ENCODE results near the gene ZNF519.
"Not testable (repeated sequence)": the region's sequence is repeated elsewhere in the genome, so short reads cannot be mapped to it uniquely, and the experiment has no call there.

The ZNF519 gene

DNA sequence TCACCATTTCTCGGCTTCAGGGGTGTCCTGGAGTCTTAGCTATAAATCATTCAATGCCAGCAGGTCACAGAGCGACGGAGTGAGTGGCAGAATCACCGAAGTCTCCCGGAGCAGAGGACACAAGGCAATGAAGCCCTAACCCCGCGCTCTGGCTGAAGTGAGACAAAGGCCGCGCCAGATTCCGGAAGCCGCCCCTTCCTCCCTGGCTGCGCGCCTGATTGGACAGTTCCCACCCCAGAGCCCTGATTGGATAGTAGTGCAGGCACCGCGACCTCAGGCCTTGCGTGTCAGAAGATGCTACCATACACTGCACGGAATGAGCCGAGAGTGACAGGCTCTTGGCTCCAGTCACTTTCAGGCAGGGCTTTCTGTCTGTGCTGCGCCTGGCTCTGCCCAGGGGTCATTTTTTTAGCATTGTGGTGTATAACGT is at the start of gene ZNF519:
Gene ZNF519 (minus strand): TSS at position 165 of the 430 bp plus-strand sequence. CDS start 158 bp downstream, at position 7.
- DNase-seq (ENCODE audit: low read depth) = peak; percentile 97

DNA sequence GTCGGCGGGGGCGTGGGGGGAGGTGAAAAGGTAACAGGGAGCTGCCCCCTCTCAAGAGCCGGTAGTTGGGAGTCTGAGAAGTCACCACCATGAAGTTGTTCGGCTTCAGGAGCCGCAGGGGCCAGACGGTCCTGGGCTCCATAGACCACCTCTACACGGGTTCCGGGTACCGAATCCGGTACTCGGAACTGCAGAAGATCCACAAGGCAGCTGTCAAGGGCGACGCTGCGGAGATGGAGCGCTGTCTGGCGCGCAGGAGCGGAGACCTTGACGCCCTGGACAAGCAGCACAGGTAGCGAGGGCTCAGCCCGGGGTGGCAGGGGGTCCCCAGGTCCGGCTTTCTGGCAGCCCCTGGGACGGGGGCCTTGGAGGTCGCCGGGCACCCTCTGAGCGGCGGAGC is 47.1 kb upstream of the ZNF519 start:
- DNase-seq (ENCODE audit: low read depth) = no peak

DNA sequence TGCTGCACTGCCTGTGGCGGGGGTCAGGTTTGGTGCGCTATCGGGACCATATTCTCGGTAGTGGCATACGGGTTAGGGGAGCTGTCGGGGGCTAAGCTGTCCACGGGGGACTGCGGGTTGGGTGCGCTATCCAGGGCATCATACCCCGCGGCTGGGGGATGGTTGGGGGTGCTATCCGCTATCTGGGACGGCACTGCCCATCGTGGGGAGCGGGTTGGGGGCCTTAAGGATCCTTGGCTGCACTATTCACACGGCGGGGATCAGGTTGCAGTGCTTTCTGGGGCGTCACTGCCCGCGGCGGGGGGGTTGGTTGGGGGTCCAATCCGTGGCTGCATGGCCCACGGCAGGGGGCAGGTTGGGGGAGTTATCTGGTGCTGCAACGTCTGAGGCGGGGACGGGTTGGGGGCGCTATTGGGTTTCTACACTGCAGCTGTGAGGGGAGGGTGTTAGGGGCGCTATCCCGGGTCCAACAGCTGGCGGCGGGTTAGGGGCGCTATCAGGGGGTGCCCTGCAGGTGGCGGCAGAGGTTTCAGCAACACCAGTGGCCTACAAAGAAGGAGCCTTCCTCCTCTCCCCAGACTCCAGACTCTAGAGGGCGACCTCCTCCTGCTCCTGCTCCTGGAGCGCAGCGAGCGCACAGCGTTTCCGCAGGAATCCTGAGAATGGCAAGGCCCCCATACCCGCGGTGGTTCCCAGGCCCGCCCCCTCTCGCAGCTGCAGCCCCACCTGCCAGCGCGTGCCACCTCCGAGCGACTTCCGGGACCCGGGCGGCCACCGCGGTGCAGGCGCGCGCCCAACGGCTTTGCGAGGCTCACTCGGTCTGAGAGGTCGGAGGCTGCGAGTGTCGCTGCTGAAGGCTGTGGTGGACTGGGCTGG is 46.3 kb upstream of the ZNF519 start:
- DNase-seq (ENCODE audit: low read depth) = peak; percentile 80

DNA sequence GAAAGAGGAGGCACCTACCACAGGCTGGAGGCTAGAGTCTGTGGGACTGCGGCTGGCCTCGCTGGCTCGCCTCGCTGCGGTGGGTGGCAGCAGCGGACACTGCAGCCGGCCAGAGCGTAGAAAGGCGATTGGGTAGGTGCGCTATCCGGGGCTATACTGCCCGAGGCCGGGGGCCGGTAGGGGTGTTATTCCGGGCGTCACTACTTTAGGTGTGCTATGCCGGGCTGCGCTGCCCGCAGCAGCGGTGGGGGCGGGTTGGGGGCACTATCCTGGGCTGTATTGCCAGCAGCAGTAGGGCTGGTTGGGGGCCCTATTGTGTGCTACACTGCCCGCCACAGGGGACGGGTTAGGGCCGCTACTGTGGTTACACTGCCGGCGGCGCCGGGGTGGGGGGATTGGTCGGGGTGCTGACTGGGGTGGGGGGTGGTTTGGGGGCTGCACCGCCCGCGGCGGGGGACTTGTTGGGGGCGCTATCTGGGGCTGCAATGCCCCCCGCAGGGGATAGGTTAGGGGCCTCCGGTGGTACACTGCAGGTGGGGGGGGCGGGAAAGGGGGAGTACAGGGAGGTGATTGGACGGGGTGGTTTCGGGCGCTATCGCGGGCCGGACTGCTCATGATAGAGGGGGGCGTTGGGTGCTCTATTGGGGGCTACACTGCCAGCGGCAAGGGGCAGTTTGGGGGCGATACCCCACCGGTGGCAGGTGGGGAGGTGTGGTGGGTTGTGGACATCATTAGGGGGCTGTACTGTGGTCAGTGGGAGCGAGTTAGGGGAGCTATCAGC is 45.5 kb upstream of the ZNF519 start:
- not testable (repeated sequence) for DNase-seq (ENCODE audit: low read depth)

DNA sequence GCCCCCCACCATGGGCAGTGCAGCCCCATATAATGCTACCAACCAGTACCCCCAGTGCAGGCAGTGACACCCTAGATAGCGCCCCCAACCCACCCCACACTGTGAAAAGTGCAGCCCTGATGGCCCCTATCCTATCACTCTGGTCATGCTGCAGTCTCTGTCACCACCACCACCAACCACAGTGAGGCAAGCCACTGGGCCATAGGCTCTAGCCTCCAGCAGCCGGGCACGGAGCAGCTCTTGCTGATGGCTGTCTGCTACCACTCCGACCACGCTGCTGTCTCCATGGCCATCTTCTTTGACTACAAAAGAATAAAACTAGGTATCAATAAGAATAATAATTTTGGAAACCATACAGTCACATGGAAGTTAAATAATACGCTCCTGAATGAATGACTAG is 43.2 kb upstream of the ZNF519 start:
- not testable (repeated sequence) for DNase-seq (ENCODE audit: low read depth)

DNA sequence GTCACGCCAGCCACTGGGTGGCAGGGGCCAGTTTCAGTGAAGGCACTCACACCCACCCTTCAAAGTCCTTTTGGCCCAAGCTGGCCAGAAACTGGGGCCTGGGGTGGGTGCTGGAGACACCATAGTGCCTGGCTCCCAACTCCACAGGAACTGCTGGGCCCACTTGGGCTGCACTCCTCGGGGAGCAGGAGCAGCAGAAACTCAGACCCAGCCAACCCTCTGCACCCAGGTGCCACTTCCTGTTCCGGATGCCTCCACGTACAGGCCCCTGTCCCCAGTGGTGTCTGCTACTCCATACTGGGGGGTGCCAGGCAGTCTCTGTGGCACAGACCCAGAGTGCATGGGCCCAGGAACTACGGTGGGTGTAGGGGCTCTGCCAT is 42.5 kb upstream of the ZNF519 start:
- DNase-seq (ENCODE audit: low read depth) = no peak

DNA sequence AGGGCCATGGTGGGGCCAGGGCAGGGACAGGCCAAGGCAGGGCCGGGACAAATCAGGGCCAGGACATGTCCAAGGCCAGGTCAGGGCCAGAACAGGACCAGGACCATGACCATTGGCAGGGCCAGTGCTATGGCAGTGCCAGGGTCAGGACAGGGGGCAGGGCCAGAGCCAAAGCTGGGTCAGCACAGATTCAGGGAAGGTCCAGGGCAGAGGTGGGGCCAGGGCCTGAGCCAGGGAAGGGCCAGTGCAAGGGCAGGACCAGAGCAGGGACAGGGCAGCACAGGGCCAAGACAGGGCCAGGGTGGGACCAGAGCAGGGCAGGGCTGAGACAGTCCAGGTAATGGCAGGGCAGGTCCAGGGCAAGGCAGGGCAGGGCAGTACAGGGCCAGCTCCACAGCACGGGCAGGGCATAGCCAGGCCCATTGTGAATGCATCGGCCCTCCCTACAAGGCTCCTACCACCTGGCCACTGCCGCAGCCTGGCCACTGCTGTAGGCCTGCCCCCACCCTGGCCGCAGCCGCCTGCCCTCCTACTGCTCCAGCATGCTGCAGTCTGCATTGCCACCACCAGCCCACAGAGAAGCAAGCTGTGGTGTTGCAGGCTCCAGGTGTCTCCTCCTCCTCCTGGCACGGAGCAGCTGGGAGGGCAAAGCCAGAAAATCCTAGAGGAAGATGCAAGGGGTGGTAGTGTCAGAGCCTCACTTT is 41.9 kb upstream of the ZNF519 start:
- DNase-seq (ENCODE audit: low read depth) = not testable (repeated sequence)

DNA sequence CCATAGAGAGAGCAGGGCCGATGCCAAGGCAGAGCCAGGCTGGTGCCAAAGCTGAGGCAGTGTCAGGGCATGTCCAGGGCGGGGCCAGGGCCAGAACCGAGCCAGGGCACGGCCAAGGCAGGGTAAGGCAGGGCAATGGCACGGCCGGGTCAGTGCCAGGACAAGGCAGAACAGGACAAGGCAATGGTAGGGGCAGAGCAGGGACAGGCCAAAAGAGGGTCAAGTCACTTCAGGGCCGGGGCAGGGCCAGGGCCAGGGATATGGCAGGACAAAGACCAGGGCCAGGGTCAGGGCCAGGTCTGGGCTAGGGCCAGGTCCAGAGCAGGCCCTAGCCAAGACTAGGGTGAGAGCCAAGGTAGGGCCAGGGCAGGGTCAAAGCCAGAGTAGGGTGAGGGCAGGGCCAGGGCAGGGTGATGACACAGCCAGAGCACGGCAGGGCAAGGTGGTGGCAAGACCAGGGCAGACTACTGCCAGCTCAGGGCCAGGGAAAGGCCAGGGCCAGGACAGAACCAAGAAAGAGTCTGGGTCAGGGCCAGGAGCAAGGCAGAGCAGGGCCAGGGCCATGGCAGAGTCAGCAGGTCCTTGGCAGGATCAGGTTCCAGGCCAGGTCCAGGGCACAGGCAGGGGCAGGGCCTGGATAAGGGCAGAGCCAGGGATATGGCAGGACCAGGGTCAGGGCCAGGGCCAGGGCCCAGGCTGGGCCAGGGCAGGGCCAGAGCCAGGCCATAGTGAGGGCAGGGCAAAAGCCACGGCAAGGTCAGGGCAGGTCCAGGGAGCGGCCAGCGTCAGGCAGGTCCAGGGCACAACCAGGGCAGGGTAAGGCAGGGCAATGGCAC is 41.1 kb upstream of the ZNF519 start:
- DNase-seq (ENCODE audit: low read depth) = not testable (repeated sequence)

DNA sequence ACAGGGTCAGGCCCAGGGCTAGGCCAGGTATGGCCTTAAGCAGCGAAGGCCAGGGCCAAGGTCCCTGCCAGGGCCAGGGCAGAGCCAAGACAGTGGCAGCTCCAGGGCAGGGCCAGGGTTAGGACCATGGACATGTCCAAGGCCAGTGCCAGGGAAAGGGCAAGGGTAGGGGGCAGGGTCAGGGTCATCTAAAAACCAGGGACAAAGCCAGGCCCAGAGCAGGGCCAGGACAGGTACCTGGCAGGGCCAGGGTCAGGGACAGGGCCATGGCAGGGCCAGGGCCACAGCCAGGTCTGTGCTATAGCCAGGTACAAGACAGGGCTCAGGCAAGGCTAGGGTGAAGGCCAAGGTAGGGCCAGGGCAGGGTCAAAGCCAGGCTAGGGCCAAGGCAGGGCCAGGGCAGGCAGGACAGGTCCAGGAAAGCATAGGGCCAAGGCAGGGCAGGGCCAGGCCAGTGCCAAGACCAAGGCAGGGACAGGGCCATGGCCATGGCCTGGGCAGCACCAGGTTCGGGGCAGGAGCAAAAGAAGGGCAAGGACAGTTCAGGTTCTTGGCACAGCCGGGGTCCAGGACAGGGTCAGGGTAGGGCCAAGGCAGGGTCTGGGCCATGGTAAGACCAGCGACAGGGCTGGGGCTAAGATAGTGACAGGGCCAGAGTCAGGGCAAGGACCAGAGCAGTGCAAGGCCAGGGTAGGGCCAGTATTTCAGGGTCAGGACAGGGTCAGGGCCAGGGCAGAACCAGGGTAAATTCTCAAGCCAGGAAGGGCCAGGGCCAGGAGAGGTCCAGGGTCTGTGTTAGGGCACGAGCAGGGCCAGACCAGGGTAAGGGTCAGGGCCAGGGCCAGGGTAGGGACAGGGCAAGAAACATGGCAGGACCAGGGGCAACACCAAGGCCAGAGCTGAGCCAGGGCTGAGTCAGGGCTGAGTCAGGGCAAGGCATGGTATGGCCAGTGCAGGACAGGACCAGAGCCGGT is 40.2 kb upstream of the ZNF519 start:
- not testable (repeated sequence) for DNase-seq (ENCODE audit: low read depth)

DNA sequence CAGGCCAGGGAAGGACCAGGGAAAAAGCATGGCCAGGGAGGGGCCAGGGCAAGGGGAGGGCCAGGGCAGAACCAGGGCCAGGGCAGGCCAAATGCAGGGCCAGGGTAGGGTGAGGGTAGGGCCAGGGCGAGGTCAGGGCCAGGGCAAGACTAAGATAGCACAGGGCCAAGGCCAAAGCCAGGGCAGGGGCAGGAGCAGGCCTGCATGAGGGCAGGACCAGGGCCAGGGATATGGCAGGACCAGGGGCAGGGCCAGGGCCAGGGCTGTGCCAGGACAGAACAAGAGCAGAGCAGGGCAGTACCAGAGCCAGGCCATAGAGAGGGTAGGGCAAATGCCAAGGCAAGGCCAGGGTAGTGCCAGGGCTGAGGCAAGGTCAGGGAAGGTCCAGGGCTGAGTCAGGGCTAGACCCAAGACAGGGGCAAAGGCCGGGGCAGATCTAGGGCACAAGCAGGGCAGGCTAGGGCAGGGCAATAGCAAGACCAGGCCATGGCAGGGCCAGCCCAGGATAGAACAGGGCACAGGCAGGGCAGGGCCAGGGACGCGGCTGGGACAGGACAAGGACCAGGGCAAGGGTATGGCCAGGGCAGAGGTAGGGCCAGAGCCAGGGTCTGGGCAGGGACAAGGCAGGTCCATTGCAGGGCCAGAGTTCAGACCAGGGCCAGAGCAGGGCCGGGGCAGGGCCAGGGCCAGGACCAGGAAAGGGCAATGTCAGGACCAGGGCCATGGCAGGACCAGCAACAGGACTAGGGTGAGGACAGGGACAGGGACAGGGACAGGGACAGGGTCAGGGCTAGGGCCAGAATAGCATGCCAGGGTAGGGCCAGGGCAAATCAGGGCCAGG is 39.3 kb upstream of the ZNF519 start:
- not testable (repeated sequence) for DNase-seq (ENCODE audit: low read depth)

DNA sequence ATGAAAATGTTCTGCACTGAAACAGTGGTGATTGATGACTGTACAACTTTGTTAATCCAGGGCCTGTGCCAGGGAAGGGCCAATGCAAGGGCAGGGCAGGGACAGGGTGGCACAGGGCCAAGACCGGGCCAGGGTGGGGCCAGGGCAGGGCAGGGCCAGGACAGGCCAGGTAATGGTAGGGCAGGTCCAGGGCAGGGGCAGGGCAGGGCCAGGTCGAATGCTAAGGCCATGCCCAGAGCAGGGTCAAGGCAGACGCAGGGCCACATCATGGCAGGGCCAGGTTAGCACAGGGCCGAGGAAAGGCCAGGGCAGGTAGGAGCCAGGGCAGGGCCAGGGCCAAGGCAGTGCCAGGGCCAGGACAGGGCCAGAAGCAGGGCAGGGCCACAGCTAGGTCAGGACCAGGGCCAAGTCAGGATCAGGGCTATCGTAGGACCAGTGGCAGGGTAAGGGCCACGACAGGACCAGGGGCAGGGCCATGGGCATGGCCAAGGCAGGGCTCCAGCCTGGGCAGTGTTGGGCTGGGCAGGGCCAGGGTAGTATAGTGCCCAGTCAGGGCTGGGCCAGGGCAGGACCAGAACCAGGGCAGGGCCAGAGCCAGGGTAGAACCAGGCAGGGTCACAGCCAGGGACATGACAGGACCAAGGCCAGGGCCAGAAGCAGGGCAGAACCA is 38.3 kb upstream of the ZNF519 start:
- not testable (repeated sequence) for DNase-seq (ENCODE audit: low read depth)

DNA sequence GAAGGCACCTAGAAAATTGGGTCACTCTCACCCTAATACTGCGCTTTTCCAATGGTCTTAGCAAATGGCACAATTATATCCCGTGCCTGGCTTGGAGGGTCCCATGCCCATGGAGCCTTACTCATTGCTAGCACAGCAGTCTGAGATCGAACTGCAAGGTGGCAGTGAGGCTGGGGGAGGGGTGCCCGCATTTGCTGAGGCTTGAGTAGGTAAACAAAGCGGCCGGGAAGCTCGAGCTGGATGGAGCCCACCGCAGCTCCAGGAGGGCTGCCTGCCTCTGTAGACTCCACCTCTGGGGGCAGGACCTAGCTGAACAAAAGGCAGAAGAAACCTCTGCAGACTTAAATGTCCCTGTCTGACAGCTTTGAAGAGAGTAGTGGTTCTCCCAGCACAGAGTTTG is 30.7 kb upstream of the ZNF519 start:
- DNase-seq (ENCODE audit: low read depth) = not testable (repeated sequence)

DNA sequence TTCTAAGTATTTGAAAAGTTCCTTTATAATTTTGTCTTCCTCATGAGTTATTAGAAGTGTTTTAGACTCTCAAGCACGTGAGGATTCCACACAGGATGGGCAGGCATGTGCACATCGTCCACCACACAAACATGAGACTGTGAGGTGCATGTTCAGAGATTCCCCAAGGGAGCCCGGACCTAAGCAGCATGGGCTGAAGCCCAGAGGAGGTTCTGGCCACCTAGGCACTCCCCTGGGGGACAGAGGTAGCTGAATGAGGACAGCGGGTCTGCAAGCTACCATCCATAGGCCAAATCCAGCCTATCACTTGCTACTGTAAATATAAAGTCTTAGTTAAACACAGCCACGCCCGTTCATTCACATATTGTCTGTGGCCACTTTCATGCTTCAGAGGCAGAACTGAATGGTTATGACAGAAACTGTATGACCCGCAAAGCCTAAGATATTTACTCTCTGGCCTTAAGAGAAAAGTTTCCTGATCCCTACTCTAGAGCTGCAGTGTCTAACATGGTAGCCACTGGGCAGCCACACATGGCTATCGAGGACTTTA is 19.4 kb upstream of the ZNF519 start:
- not testable (repeated sequence) for DNase-seq (ENCODE audit: low read depth)

DNA sequence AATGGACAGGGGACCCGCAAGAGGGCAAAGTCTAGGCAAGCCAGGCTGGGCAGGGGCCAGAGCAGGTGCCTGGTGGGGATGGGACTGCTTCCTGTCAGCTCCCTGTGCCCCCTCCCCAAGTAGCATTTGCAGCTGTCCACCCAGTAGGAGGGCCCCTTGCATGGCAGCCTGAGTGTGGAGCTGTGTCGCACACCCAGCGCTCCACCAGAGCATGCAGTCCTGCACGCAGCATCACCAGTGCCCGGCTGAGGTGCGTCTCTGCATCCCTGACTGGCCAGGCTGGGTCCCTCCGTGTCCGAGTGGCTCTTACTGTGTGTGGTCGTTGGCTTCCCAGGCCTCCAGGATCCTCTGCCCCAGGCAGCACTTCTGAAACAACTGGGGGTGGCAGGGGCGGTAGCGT is 18.5 kb upstream of the ZNF519 start:
- not testable (repeated sequence) for DNase-seq (ENCODE audit: low read depth)

DNA sequence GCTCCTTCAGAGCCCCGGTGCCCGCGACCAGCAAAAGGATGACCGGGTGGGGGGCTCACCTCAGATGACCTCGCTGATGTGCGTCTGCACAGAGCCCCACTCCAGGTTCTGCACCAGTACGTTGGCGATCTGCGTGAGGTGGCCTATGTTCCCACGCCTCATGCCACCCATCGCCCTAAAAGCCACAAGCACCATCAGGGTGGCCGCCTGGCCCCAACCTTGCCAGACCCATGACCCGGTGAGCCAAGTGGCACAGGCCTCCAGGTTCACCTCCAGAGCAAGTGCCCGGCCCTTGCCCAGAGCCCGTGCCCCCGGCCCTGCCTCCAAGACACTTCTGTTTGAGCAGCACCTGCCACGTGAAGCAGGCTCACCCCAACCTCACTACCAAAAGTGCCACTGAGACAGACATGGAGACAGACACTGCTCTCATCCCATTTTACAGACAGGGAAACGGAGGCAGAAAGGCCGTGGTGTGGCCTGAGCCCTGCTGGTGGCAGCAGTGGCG is 17.7 kb upstream of the ZNF519 start:
- DNase-seq (ENCODE audit: low read depth) = not testable (repeated sequence)

DNA sequence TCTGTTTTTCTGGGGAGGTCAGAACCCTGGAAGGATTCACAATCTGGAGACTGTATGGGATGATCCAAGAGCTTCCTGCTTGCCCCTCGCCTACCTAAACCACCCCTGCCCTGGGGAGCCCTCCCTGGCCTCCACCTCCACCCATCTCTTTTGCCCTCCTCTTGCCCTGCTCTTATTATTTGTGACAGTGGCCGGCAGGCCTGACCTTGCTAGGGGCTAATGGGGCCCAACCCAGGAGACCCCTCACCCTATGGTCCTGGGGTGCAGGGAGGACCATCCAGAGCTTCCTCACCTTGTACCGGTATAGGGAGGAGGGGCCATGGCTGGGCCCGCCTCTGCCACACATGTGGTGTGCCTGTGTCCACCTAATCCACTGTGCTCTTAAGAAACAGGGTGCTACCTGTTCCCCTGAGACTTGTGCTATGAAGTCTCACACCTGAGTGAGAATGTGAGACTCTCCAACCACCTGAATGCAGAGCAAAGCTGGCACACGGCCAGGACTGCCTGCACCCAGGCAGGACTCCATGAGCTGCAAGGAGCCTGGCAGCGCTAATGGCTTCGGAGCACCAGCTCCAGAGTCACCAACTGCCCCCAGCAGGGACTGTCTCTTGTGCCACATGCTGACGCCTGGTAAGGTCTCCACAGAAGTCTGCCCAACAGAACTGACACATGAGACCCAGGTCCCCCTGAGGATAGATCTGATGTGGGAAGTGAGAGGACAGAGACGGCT is 17.1 kb upstream of the ZNF519 start:
- DNase-seq (ENCODE audit: low read depth) = not testable (repeated sequence)
